CD4-positive, alpha-beta T cell treated with Interferon alpha-2 for 1 hour (primary cell): ENCODE measurements around the gene MBD6.
A peak's percentile ranks its signal among the peaks of the same experiment; 100 is the strongest.

ENCODE experiments used
- DNase-seq, 2 donors: peaks; one replicate each; pipeline ENCODE4 v3.0.0-alpha.2; 2020 to 2022

MBD6 gene

DNA sequence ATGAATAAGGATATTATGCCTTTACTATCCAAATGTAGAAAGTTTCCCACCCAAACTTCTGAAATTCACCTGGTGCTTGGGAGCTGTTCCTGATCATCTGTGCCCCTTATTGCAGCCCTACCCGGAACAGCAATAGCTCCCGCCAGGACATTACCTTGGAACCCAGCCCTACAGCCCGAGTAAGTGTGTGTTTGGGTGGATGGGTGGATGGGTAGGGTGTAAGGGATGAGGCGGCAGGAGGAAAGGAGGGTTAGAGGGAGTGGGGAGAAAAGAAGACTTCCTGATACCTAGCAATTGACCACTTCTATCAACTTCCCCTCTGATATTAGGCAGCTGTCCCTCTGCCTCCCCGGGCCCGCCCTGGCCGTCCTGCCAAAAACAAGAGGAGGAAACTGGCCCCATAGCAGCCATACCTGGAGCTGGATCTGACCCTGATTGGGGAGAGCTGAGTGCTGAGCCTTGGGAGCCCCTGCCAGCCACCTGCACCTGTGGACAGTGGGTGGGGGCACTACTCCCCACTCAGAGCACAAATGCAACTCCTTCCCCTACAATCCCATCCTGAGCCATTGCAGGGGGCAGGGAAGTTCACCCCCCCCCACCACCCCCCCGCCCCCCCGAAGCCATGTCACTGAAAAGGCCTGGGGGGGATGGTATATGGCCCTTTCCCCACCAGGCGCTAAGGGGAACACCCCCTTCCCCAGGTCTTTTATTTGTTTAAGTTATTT, 6.4 kb downstream of the MBD6 start:
- no peak for DNase-seq

DNA sequence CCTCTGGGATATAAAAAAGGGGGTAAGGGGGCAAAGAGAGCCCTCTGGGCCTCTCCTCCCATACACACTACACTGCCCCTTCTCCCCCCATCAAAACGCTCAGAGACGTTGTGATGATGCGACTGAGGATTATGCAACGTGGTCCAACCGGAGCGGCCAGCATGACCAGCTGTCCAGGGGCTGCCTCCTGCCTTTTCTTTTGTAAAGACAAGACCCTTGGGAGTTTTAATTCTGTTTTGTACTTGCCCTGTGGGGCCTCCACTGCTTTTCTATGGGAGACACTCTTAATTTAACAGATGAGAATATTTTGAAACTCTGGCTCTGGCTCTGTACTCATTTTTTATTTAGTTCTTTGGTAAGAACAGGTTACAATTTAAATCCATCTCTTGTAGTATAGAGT, 7.2 kb downstream of the MBD6 start:
- no peak for DNase-seq

DNA sequence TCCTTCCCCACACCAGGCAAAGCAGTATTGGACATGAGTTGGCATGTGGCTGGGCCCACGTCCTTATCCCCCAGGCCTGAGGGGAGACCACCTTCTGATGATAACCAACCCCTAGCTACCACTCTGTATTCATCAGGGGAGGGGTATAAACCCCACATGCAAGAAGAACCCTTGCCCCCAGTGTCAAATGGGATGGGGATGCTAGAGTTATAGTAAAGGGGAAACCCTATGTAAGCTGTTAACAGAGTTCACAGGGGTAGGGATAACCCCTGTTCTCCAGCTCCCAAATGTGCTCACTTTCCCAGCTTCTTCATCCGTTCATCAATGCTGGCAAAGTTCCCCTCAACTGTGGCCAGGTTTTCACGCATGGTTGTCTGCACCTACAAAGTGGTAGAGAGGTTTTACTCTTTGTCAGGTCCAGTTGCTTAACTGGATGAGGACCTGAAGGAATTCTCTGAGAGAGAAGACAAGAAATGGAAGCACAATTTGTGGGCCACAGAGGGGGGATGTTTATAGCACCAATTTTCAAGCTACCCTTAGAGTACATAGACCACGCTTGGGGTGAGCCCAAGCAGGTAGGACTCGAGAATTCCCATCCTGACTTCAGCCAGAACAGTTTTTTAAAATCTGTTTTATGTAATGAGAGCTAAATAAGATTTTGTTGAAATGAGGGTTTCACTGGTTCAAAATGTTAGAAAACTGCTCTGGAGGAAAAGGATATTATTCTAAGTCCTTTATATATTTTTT, 7.9 kb downstream of the MBD6 start:
- DNase-seq = no peak

DNA sequence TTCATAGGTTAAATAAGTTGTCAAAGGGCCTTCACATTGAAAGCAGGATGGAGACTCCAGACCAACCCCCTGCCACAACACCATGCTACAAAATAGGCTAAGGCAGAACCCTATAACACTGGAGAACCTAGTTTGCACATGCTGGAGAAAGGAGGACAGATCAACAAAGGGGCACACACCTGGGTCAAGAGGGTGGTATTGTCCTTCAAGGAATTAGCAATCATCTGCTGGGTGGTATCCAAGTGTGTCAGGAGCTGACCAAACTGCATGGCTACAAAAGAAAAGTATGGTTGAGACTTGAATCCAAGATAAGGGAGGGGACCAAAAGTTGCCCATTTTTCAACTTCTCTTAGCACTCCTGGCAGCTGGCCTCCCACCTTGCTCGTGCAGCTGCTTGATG, 9.2 kb downstream of the MBD6 start:
- no peak for DNase-seq

DNA sequence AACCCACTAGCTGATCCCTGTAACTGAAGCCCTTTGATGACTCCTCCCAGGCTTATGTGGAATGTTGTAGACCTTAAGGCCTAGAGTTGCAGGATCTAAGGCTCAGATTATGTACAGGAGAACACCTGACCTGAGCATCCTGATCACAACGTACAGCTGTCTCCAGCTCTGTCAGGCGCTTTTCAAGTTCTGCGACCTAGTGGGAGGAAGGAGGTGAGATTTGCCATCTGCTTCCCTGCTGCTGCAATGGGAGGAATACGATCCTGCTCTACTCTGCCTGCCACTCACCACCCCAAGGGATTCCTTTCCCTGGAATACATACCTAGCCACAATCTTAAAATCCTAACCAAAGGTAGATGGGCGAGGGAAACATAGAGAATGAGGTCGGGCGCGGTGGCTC, 10.5 kb downstream of the MBD6 start:
- DNase-seq = no peak

DNA sequence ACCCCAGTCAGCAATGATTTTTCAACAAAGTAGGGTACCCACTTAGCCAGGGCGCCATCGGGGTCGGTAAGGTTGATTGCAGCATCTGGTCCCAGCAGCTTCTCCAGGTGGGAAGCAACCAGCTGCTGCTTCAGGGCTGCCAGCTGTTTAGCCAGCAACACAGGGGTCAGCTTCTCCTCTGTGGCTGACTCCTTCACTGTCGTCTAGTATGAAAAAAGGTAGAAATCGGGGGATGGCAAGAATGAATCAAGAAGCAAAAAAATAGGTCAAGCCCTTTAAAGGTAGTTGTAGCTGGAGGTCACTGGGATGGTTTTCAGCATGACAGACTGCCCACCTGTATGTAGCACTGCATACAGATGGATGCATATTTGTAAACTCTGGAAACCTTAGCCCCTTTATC, 11.6 kb downstream of the MBD6 start:
- no peak for DNase-seq

DNA sequence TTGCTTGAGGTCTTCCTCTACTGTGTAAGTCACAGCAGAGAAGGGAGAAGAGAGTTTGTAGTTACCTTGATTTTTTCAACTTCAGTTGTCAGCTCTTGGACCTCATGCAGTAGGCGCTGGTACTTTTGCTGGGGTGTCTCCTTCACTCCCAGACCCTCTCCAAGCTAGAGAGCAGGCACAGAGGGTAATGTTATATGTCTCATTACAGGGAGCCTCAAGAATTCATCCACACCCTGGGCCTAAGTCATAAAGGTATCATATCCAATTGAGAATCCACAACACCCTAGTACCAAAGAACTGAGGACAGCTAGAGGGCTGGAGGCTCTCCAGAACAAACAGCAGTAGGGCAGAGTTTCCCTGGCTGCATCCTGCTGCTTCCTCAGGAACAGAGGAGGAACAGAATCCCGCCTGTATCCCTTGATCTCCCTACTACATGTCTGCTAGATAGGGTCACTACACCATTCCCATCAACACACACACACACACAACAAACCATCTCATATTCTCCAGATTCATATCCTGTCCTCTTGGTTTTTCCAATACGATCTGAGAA, 12.4 kb downstream of the MBD6 start:
- no peak for DNase-seq

DNA sequence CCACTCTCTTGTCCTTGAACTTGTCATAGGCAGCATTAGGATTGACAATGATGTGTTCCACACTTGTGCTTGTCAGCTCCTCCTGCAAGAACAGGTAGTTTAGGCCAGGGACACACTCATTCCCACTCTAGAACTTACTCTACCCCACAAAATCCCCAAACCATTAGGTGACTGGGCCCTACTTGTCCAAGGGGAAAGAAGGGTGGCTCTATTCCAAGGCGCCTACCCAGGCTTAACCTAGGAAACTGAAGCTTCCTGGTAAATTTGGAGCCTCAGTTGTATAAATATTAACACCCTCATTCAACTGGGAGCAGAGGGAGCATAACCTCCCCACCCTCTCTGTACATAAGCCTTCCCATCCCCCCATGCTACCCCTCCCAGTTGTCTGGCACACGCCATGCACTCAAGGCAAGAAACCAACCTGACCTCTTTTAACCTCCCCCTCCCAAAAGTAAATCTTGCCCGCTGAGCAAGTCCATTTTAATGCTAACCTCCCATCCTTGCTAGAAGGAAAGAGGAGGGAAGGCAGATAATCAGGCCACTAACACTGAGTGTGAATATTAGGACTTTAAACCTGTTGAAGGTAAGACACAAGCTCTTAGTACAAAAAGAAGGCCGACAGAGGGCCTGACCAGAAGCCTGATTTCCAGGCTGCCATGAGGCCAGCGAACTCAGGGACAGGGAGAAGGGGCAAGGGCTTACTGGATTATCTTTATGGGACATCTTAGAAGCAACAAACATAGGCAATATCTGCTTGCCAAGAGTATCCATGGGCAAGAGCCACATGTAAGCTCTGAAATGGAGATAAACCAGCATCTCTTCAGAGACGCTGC, 13.4 kb downstream of the MBD6 start:
- no peak for DNase-seq

DNA sequence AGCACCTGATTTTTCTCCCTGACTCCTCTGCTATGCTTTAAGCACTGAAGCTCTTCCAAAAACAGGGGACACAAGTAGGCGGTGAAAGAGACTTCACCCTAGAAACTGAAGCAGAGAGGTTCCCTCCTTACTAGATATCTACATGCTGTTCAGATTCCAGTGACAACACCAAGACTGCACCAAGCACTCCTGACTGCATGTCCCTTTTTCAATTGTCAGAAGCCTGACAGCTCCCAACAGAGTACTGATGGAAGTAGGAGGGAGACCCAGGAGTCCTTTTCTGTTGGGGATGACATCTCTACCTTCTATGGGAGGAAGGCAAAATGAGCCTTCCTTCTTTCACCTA, 13.9 kb downstream of the MBD6 start:
- DNase-seq = no peak

DNA sequence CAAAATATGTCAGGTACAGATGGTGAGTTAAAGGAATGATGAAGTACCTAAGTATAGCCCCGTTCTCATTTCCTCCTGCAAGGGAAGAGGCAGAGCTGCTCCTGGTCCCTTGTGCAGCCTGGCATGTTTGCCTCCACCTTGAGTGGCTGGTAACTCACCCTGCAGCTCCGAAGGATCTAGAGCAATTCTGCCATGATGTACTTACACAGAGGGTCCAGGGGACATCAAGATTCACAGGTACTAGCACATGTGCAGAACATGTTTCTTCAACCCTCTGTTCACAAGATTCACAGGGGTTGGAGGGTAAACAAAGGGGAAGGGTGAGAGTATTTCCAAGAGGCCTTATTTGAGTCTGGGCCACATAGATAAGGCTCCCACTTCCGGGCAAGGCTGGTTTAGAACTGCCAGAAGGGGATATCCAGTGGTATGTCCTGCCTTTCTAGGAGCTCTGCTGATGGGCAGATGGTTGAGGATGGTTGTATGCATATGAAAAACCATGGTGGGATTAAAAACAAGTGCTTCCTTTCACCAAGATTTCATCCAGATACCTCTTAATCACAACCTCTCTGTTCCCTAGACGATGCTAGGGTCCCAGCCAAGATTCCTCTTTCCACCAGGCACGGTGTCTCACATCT, 16.6 kb downstream of the MBD6 start:
- DNase-seq = no peak

DNA sequence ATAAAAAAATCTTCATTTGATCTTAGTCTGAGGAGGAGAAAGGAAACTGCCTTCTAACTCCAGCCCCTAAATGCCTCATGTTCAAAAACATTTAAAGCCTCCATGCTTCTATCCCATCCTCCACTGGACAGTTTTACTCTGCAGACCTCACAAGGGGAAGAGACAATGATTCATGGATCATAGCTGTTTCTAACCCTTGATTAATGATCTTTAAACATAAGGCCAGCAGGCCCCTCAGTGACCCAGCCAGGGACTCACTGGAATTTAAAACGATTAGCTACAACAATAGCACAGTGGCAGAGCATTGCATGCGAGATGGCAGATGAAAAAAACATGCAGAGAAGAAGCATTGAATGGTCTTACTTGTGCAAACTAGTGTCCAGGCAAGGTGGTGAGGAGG, 18.4 kb downstream of the MBD6 start:
- DNase-seq = no peak

DNA sequence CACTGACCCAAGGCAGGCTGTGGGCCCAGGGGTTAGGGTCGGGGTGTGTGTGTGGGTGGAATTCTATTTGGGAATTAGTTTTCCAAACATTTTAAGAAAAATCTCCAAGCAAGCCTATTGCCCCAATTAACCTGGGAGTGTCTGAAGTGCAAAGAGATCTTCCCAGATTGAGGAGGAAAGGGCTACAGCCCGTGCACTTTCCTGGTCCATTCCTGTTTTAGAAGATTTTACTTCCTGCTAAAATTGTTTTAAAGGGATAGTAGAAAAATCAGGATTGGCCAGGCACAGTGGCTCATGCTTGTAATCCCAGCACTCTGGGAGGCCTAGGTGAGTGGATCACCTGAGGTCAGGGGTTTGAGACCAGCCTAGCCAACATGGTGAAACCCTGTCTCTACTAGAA, 19.1 kb downstream of the MBD6 start:
- no peak for DNase-seq

DNA sequence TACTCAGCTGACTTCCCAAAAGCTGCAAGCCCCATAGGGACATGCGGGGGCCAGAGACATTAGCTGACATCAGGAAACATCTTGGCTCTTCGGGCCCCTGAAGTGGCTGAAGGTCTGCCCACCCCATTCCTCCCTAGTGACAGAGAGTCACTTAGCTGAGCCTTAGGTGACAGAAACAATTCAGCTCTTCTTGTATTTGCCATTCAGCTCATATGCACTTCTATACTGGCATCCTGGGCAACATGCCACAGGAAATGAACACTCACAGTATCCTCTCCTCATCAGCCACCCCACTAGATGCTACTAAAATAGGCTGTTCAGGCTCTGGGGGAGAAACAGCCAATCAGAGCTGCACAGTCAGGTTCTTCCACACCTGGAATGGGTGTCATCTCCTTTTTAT, 21.0 kb downstream of the MBD6 start:
- no peak for DNase-seq

DNA sequence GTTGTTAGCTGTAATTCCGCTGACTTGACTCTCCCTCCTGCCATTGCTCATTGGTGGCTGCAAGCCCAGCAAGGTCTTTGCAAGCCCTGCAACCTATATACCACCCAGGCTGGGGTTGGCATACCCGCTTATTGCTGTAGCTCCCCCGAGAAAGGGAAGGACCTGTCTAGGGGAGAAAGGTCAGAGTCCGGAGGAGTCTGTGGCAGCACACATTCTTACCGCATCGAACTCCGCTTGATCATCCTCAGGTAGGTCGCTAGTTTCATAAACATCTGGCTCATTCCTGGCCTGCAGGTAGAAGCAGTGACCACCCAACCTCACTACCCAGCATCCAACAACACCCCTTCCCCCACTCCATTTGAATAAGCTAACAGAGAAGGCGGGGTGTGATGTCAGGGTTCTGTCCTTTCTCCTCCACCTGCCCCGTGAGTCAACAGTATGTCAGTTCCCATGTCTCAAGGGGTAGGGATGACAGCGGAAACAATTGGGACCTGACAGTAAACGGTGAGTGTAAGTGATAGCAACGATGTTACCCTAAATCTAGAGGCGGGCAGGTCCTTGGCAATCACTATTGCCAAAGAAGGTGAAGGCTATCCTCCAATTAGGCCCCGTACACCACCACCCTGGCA, 23.3 kb downstream of the MBD6 start:
- DNase-seq = no peak

DNA sequence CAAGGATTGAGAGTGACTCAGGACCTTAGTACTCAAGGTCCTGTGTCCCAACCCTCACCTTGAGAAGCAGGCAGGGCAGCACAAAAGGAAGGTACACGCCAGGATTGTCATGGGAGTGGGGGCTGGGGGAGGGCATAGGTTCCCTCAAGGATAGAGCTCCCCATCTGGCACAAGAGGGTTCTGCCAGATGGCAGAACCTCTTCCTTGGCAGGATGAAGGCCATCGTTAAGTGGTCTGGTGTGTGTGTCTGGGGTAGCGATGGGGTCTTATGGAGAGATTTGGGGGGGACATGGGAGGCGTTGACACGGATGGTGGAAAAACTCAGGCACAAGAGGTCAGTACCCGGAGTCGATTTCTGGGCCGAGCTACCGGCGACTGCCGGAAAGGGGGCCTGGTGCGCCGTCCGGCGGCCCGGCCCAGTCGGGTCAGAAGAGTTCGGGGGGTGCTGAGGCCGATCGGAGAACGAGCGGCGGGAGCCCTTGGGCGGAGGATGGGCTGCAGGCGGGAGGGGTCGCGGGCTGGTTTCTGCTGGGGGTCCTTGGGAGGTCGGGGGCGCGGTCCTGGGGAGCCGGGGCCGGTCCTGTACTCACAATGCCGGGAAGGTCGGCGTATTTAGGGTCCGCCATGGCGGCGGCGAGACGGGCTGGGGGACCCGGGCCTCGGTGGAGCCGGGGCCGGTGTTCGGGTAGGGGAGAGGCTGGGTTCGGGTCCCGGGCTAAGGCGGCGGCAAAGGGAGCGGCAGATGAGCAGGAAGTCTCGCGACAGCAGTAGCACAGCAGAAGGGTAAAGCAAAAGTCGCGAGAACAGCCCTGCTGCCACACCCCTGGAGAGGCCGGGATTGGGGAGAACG, 24.0 kb downstream of the MBD6 start, which contains the start of gene DCTN2:
TSS of gene DCTN2 (minus strand) at position 755 of the 850 bp plus-strand sequence. CDS start at position 626, 129 bp downstream.
- peak; percentile 96 to 97 for DNase-seq

DNA sequence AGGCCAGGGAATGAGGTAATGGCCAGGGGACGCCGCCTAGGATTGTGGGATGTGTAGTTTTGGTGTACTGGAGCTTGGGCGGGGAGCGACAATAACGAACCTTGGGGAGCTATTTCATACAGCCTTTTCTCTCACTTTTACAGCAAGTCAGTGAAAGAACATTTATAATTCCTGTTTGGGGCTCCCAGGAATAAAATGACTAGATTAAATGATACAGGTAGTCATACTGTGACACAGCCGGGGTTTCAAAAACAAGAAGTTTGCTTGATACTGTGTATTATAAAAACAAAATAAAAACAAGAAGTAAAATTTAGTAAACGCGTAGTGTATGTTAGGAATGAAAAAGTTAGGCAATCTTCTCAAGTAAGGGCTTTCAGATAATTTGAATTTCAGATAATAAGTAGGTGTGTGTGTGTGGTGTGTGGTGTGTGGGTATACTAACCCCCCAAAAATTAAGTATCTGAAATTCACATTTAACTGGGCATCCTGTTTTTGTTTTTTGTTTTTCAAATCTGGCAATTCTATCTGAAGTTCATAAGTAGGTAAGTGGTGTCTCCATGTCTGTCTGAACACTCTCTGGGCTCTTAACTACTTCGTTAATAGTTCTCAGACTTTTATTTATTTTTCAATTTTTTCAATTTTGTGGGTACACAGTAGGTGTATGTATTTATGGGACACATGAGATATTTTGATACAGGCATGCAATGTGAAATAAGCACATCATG, 24.8 kb downstream of the MBD6 start:
- no peak for DNase-seq

DNA sequence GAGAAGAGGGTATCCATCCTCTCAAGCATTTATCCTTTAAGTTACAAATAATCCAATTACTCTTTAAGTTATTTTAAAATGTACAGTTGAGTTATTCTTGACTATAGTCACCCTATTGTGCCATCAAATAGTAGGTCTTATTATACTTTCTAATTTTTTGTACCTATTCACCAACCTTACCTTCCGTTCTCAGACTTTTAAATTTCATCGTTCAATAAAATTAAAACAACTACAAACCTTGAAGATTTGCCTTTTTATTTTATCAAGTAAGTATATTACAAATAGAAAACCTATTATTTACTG, 25.3 kb downstream of the MBD6 start:
- no peak for DNase-seq

DNA sequence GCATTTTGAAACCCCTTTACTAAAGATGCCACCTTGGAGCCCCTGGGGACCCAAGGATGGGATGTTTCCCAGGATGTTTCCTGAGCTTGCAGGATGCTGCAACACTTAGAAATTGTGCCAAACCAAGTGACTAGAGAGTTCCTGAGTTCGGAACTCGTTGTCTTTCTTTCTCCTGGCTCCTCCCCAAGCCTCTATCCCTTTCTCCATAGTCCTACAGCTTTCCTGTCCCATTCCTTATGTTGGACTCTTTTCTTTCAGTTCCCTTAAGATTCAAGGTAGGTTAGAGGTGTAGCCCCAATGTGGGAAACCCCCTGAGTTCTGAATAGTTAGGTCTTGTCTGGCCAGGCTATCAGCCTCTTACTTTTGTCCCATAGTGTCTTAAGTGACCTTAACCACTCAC, 25.9 kb downstream of the MBD6 start:
- DNase-seq = no peak

DNA sequence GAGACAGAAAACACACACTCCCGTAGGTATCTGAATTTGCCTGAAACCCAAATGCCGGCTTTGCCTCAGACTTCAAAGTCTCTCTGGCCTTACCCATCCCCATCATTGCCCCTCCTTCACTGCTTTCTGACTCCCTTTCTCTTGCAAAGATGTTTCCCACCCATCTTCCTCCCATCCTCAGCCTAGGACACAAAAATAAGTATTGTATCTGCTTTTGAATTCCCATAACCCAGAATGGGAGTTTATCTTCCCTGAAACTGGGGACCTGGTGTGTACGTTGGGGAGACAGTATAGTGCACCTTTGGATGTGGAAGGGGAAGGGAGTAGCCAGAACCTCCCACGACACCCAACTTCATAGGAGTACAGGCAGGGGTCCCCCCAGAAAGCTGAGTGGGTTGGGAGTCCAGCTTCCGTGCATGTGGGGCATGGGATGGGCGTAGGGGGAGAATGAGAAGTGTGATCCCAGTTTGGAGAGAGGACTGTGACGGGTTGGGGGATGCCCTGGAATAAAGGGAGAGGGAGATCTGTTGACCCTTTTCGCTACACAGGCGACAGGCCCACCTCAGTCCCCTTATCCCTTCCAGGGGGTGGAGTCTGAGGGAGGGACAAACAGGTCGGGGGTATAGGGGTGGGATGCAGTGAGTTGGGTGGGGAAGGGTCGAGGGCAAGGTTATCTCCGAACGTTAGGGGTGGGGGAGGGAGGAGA, 26.7 kb downstream of the MBD6 start:
- DNase-seq = no peak

DNA sequence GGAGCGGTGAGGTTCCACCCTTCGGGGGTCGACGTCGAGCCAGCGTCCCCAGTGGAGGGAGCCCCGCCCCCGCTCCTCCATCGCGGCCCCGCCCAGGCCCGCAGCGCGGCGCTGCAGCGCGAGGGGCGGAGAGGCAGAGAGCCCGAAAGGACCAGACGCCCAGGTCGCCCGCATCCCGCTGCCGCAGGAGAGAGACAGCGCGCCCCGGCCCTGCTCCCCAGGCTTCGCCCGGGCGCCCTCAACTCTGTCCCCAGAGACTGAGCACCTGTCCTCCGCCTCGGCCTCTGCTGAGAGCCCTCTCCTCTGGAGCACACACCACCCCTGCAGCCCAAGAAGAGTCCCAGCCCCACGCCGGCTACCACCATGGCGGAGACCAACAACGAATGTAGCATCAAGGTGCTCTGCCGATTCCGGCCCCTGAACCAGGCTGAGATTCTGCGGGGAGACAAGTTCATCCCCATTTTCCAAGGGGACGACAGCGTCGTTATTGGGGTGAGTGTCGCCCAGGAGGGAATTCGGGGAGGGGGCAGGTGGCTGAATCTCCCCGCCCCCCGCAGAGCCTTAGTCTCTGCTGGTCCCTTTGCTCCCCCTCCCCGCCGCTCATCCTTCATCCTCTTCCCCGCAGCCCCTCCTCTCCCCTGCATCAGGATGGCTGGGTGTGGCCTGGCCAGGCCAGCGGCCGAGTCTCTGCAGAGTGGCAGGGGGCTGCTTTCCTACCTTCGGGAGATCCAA, 27.5 kb downstream of the MBD6 start, which contains the start of gene KIF5A:
TSS of gene KIF5A (plus strand) at position 136 of the 732 bp plus-strand sequence. CDS start at position 364, 228 bp downstream.
- DNase-seq = peak; percentile 29 to 63
